Measurements from ENCODE around the gene RGS19. TPM values are rescaled to one million over a fixed set of nuclear protein-coding genes. Genes with fewer than 3 reads are reported as not detected.

Gene RGS19
- total and polyA plus RNA-seq, 4 donors: 4.9 to 12.9 (median 6.3) TPM

DNA sequence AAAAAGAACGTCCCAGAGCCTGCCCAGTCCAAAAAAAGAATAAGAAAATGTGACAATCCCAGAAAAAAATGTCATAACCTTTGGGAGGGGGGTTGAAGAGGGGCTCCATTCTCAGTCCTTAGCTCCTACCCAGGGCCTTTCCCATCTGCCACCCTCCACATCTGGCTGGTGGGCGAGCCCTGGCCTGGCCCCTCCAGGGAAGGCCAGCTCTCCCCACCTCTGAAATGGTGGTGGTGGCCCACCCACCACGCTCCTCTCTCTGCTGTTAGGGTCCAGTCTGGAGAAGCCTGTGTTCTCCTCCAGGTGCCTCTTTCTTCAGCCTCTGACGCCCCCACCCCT, 415 bp downstream of the RGS19 start:
- TF ChIP-seq RAD21 (IDR thresholded peaks at IDR 0.05) (no peak), SP1 (IDR thresholded peaks at IDR 0.05) (no peak), NR2F2 (IDR thresholded peaks at IDR 0.05) (no peak), JUND (IDR thresholded peaks at IDR 0.05) (no peak), RXRA (IDR thresholded peaks at IDR 0.05) (no peak), TAF1 (conservative IDR thresholded peaks at IDR 0.05) (no peak), FOXA1 (IDR thresholded peaks at IDR 0.05) (no peak), EGR1 (IDR thresholded peaks at IDR 0.05; ENCODE audit: low read depth in 2 of 2) (no peak)
- TF ChIP-seq, protein P1, sequence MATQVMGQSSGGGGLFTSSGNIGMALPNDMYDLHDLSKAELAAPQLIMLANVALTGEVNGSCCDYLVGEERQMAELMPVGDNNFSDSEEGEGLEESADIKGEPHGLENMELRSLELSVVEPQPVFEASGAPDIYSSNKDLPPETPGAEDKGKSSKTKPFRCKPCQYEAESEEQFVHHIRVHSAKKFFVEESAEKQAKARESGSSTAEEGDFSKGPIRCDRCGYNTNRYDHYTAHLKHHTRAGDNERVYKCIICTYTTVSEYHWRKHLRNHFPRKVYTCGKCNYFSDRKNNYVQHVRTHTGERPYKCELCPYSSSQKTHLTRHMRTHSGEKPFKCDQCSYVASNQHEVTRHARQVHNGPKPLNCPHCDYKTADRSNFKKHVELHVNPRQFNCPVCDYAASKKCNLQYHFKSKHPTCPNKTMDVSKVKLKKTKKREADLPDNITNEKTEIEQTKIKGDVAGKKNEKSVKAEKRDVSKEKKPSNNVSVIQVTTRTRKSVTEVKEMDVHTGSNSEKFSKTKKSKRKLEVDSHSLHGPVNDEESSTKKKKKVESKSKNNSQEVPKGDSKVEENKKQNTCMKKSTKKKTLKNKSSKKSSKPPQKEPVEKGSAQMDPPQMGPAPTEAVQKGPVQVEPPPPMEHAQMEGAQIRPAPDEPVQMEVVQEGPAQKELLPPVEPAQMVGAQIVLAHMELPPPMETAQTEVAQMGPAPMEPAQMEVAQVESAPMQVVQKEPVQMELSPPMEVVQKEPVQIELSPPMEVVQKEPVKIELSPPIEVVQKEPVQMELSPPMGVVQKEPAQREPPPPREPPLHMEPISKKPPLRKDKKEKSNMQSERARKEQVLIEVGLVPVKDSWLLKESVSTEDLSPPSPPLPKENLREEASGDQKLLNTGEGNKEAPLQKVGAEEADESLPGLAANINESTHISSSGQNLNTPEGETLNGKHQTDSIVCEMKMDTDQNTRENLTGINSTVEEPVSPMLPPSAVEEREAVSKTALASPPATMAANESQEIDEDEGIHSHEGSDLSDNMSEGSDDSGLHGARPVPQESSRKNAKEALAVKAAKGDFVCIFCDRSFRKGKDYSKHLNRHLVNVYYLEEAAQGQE (IDR thresholded peaks at IDR 0.05): no peak
- H3K4me1 ChIP-seq (ENCODE audit: control insufficient read depth in 4 of 4, insufficient read depth in 4 of 4, low read length in 3 of 4): peaks cover 11 to 32% (median 16%) of the 10 kb centered on the region in 4 donors
- H3K9ac ChIP-seq (ENCODE audit: low read depth in 1 of 2, low read length in 2 of 2): peak overlapping the region; percentile 1 to 25
- H3K9me3 ChIP-seq (ENCODE audit: control insufficient read depth in 4 of 4, low read length in 3 of 4): no peaks in the 10 kb centered on the region
- no peaks in the 10 kb centered on the region for H3K27me3 ChIP-seq (ENCODE audit: control insufficient read depth in 4 of 4, insufficient read depth in 4 of 4, low read length in 3 of 4)
- no peak for DNase-seq (ENCODE audit: low spot score)
- H3K27ac ChIP-seq (ENCODE audit: low read depth in 1 of 2, low read length in 2 of 2): peak overlapping the region; percentile 22 to 63
- peak overlapping the region; percentile 45 to 66 (median 61) for H3K4me3 ChIP-seq (ENCODE audit: low read depth in 1 of 3, low read length in 3 of 3)
- 48% methylated on average over 4 of the region's 4 CpGs for WGBS
- H3K36me3 ChIP-seq (ENCODE audit: control insufficient read depth in 4 of 4, insufficient read depth in 3 of 4, low read depth in 1 of 4, low read length in 3 of 4): peaks cover 0 to under 1% (median 0%) of the 10 kb centered on the region in 4 donors

DNA sequence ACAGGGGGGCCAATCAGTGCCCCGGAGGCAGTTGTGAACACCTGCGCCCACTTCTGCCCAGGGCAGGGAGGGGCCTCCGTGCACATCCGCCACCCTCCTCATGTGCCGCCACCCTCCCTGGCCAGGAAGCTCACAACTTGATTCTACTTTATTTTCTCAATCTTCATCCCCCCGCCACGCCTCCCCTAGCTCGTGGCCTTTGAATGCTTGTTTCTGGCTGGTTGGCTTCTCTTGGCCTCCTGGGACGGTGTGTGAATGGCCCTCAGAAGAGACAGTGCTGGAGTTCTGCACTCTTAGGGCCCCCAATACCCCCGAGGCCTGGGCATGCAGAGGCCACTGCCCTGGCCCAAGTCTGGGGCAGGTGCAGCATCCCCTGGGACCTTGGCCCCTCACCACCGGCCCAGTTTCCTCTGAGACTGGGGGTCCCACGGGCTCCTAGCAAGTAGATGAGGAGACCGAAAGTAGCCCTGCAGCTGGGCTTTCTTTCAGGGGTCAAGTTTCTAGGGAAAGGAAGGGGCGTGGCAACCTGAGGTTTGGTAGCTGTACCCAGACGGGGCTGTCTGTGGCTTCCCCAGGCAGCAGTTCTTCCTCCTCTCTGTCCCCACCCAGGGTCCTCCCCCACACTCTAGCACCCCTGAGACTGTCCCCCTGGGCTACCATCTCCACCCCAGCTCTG, 1.3 kb downstream of the RGS19 start:
- Histone ChIP-seq H3K36me3 (ENCODE audit: control insufficient read depth in 4 of 4, insufficient read depth in 3 of 4, low read depth in 1 of 4, low read length in 3 of 4) (peaks cover 0 to 4% (median 0%) of the 10 kb centered on the region in 4 donors), H3K9ac (ENCODE audit: low read depth in 1 of 2, low read length in 2 of 2) (peak overlapping the region in 1 of 2 donors; percentile 25), H3K9me3 (ENCODE audit: control insufficient read depth in 4 of 4, low read length in 3 of 4) (no peaks in the 10 kb centered on the region), H3K4me1 (ENCODE audit: control insufficient read depth in 4 of 4, insufficient read depth in 4 of 4, low read length in 3 of 4) (peaks cover 7 to 25% (median 10%) of the 10 kb centered on the region in 4 donors), H3K27ac (ENCODE audit: low read depth in 1 of 2, low read length in 2 of 2) (peak overlapping the region; percentile 58 to 63), H3K27me3 (ENCODE audit: control insufficient read depth in 4 of 4, insufficient read depth in 4 of 4, low read length in 3 of 4) (no peaks in the 10 kb centered on the region), H3K4me3 (ENCODE audit: low read depth in 1 of 3, low read length in 3 of 3) (peak overlapping the region; percentile 6 to 61 (median 15))
- DNase-seq (ENCODE audit: low spot score): no peak
- TF ChIP-seq, protein P2, sequence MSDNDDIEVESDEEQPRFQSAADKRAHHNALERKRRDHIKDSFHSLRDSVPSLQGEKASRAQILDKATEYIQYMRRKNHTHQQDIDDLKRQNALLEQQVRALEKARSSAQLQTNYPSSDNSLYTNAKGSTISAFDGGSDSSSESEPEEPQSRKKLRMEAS (IDR thresholded peaks at IDR 0.05): no peak
- TF ChIP-seq RAD21 (IDR thresholded peaks at IDR 0.05): no peak
- no peak for TF ChIP-seq EGR1 (IDR thresholded peaks at IDR 0.05; ENCODE audit: low read depth in 2 of 2)
- no peak for TF ChIP-seq TAF1 (conservative IDR thresholded peaks at IDR 0.05)
- no peak for TF ChIP-seq YY1 (IDR thresholded peaks at IDR 0.05)
- TF ChIP-seq, protein P3, sequence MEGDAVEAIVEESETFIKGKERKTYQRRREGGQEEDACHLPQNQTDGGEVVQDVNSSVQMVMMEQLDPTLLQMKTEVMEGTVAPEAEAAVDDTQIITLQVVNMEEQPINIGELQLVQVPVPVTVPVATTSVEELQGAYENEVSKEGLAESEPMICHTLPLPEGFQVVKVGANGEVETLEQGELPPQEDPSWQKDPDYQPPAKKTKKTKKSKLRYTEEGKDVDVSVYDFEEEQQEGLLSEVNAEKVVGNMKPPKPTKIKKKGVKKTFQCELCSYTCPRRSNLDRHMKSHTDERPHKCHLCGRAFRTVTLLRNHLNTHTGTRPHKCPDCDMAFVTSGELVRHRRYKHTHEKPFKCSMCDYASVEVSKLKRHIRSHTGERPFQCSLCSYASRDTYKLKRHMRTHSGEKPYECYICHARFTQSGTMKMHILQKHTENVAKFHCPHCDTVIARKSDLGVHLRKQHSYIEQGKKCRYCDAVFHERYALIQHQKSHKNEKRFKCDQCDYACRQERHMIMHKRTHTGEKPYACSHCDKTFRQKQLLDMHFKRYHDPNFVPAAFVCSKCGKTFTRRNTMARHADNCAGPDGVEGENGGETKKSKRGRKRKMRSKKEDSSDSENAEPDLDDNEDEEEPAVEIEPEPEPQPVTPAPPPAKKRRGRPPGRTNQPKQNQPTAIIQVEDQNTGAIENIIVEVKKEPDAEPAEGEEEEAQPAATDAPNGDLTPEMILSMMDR (IDR thresholded peaks at IDR 0.05; ENCODE audit: low read depth, low read length, missing input control): no peak
- TF ChIP-seq, protein P1 (IDR thresholded peaks at IDR 0.05): no peak
- TF ChIP-seq, protein P4, sequence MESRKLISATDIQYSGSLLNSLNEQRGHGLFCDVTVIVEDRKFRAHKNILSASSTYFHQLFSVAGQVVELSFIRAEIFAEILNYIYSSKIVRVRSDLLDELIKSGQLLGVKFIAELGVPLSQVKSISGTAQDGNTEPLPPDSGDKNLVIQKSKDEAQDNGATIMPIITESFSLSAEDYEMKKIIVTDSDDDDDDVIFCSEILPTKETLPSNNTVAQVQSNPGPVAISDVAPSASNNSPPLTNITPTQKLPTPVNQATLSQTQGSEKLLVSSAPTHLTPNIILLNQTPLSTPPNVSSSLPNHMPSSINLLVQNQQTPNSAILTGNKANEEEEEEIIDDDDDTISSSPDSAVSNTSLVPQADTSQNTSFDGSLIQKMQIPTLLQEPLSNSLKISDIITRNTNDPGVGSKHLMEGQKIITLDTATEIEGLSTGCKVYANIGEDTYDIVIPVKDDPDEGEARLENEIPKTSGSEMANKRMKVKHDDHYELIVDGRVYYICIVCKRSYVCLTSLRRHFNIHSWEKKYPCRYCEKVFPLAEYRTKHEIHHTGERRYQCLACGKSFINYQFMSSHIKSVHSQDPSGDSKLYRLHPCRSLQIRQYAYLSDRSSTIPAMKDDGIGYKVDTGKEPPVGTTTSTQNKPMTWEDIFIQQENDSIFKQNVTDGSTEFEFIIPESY (IDR thresholded peaks at IDR 0.05): no peak
- TF ChIP-seq SP1 (IDR thresholded peaks at IDR 0.05): no peak
- TF ChIP-seq FOXA2 (IDR thresholded peaks at IDR 0.05): no peak
- 70% methylated on average over 15 of the region's 15 CpGs for WGBS

All from liver (tissue), 9 donors.